Naive B cell (primary cell): Measurements from ENCODE around the gene TMEM161B. TPM values are rescaled to one million over a fixed set of nuclear protein-coding genes. Genes with fewer than 3 reads are reported as not detected.
A peak's percentile ranks its signal among the peaks of the same experiment; 100 is the strongest.

Source experiments
- ATAC-seq, 2 donors: fragments of 150-1000 bp; cut with Tn5 transposase; 2 replicates each; pipeline ENCODE4 v1.10.0; 2021; ENCODE audit warnings: low read depth in 2 of 2, mild to moderate bottlenecking in 2 of 2, moderate library complexity in 2 of 2
- DNase-seq: peaks from one replicate; pipeline ENCODE4 v3.0.0; 2022
- H3K27ac Mint-ChIP-seq, 6 donors: one replicate each; pipeline ENCODE4 v1.8.0; 2020 to 2022; ENCODE audit warnings: mild to moderate bottlenecking in 6 of 6, mixed read lengths in 6 of 6, moderate library complexity in 5 of 6, inconsistent platforms in 2 of 6
- H3K27me3 Mint-ChIP-seq, 3 donors: one replicate each; pipeline ENCODE4 v1.8.0; 2021 to 2022; ENCODE audit warnings: mixed read lengths in 3 of 3, mild to moderate bottlenecking in 1 of 3
- H3K36me3 Mint-ChIP-seq, 2 donors: one replicate each; pipeline ENCODE4 v1.8.0; 2020 to 2022; ENCODE audit warnings: mixed read lengths in 2 of 2, inconsistent platforms in 1 of 2, mild to moderate bottlenecking in 1 of 2
- H3K4me1 Mint-ChIP-seq, 3 donors: one replicate each; pipeline ENCODE4 v1.8.0; 2020 to 2022; ENCODE audit warnings: mixed read lengths in 3 of 3, inconsistent platforms in 1 of 3, mild to moderate bottlenecking in 1 of 3, moderate library complexity in 1 of 3
- H3K4me3 Mint-ChIP-seq, 8 donors: one replicate each; pipeline ENCODE4 v1.8.0; 2020 to 2022; ENCODE audit warnings: mild to moderate bottlenecking in 8 of 8, mixed read lengths in 8 of 8, moderate library complexity in 8 of 8, inconsistent platforms in 2 of 8
- H3K9me3 Mint-ChIP-seq, 7 donors: one replicate each; pipeline ENCODE4 v1.8.0; 2020 to 2022; ENCODE audit warnings: mixed read lengths in 7 of 7, mild to moderate bottlenecking in 5 of 7, inconsistent platforms in 2 of 7, moderate library complexity in 1 of 7
- polyA plus RNA-seq, 6 donors: library from polyadenylated mRNA; unstranded; fragments of 300-500 nt; fragmentation: Illumina TruSeq; gene quantifications; one replicate each; pipeline ENCODE4 v1.2.3, GENCODE V29; 2021; ENCODE audit warnings: low read depth in 6 of 6

The TMEM161B gene
- 10 to 100 TPM in 5 of 6 donors, 1 to 10 TPM in 1; 9.6 to 18.0 (median 10.8) TPM for polyA plus RNA-seq

GRCh38 chr5:88268385-88269184 is at the start of gene TMEM161B:
TMEM161B (minus strand) TSS chr5:88268845; CDS start chr5:88268723, 122 bp downstream.
- H3K27me3 Mint-ChIP-seq = no peaks in the 10 kb centered on the region
- peak within 1 kb of the TSS; percentile 95 to 99 (median 98) for H3K27ac Mint-ChIP-seq
- H3K4me3 Mint-ChIP-seq = peak within 1 kb of the TSS; percentile 89 to 100 (median 99)
- peak; percentile 96 for ATAC-seq
- peaks cover 0 to 3% (median 0%) of the 10 kb centered on the region in 7 donors for H3K9me3 Mint-ChIP-seq
- DNase-seq = peak; percentile 93
- H3K36me3 Mint-ChIP-seq = peaks cover 8 to 18% of the 10 kb centered on the region in 2 donors
- peaks cover 30 to 51% (median 42%) of the 10 kb centered on the region in 3 donors for H3K4me1 Mint-ChIP-seq

- Mint-ChIP-seq H3K4me1 (no peaks in the 10 kb centered on the region), H3K4me3 (no peak overlapping the region)
- no peak for ATAC-seq
Observed at GRCh38 chr5:88304356-88304755, 35.7 kb upstream of the TMEM161B start.

GRCh38 chr5:88298425-88298824 is 29.8 kb upstream of the TMEM161B start:
- Mint-ChIP-seq H3K4me1 (no peaks in the 10 kb centered on the region), H3K36me3 (no peaks in the 10 kb centered on the region), H3K27ac (no peak overlapping the region), H3K27me3 (peaks cover 0 to 9% (median 4%) of the 10 kb centered on the region in 3 donors), H3K4me3 (no peak overlapping the region), H3K9me3 (peaks cover 0 to 7% (median 2%) of the 10 kb centered on the region in 7 donors)
- ATAC-seq (no peak), DNase-seq (no peak)

More at GRCh38 chr5:88304356-88304755, 35.7 kb upstream of the TMEM161B start:
- Mint-ChIP-seq H3K36me3 (peaks cover 0 to 22% of the 10 kb centered on the region in 2 donors), H3K9me3 (peaks cover 6 to 36% (median 25%) of the 10 kb centered on the region in 7 donors), H3K27me3 (peaks cover 4 to 5% (median 4%) of the 10 kb centered on the region in 3 donors), H3K27ac (no peak overlapping the region)
- DNase-seq = no peak

GRCh38 chr5:88290801-88291200 is 22.2 kb upstream of the TMEM161B start:
- no peak overlapping the region for H3K4me3 Mint-ChIP-seq
- H3K27me3 Mint-ChIP-seq = no peaks in the 10 kb centered on the region
- DNase-seq (no peak), ATAC-seq (no peak)
- peaks cover 0 to 7% (median 0%) of the 10 kb centered on the region in 7 donors for H3K9me3 Mint-ChIP-seq
- H3K27ac Mint-ChIP-seq = no peak overlapping the region
- peaks cover 7 to 18% of the 10 kb centered on the region in 2 donors for H3K36me3 Mint-ChIP-seq
- H3K4me1 Mint-ChIP-seq = peaks cover 0 to 6% (median 4%) of the 10 kb centered on the region in 3 donors

- ATAC-seq (no peak), DNase-seq (no peak)
- Mint-ChIP-seq H3K4me3 (peak overlapping the region in 1 of 8 donors; percentile 15), H3K36me3 (peaks cover 7 to 18% of the 10 kb centered on the region in 2 donors), H3K27me3 (no peaks in the 10 kb centered on the region), H3K4me1 (peaks cover 0 to 6% (median 4%) of the 10 kb centered on the region in 3 donors), H3K9me3 (peaks cover 0 to 2% (median 0%) of the 10 kb centered on the region in 7 donors), H3K27ac (no peak overlapping the region)
Observed at GRCh38 chr5:88288528-88289197, 20.0 kb upstream of the TMEM161B start.

- H3K4me1 Mint-ChIP-seq = peaks cover 0 to 6% (median 4%) of the 10 kb centered on the region in 3 donors
- H3K4me3 Mint-ChIP-seq = no peak overlapping the region
- DNase-seq (no peak), ATAC-seq (no peak)
- H3K9me3 Mint-ChIP-seq = no peaks in the 10 kb centered on the region
- no peaks in the 10 kb centered on the region for H3K27me3 Mint-ChIP-seq
- H3K27ac Mint-ChIP-seq = no peak overlapping the region
- H3K36me3 Mint-ChIP-seq = peaks cover 7 to 18% of the 10 kb centered on the region in 2 donors
Observed at GRCh38 chr5:88287846-88288527, 19.3 kb upstream of the TMEM161B start.

- H3K9me3 Mint-ChIP-seq = no peaks in the 10 kb centered on the region
- no peak for DNase-seq
- no peaks in the 10 kb centered on the region for H3K27me3 Mint-ChIP-seq
- H3K27ac Mint-ChIP-seq = peak overlapping the region in 2 of 6 donors; percentile 9 to 16
- peaks cover 7 to 17% of the 10 kb centered on the region in 2 donors for H3K36me3 Mint-ChIP-seq
- no peak overlapping the region for H3K4me3 Mint-ChIP-seq
- no peak for ATAC-seq
- H3K4me1 Mint-ChIP-seq = peaks cover 0 to 6% (median 4%) of the 10 kb centered on the region in 3 donors
Observed at GRCh38 chr5:88287302-88287701, 18.7 kb upstream of the TMEM161B start.

GRCh38 chr5:88283690-88284089 is 15.0 kb upstream of the TMEM161B start:
- no peaks in the 10 kb centered on the region for H3K9me3 Mint-ChIP-seq
- no peak overlapping the region for H3K4me3 Mint-ChIP-seq
- no peak overlapping the region for H3K27ac Mint-ChIP-seq
- ATAC-seq = no peak
- no peak for DNase-seq
- H3K36me3 Mint-ChIP-seq = peaks cover 0 to 10% of the 10 kb centered on the region in 2 donors
- no peaks in the 10 kb centered on the region for H3K27me3 Mint-ChIP-seq
- H3K4me1 Mint-ChIP-seq = peaks cover 0 to 6% (median 4%) of the 10 kb centered on the region in 3 donors

GRCh38 chr5:88281322-88281721 is 12.7 kb upstream of the TMEM161B start:
- DNase-seq (no peak), ATAC-seq (no peak)
- no peak overlapping the region for H3K27ac Mint-ChIP-seq
- H3K36me3 Mint-ChIP-seq = peaks cover 0 to 4% of the 10 kb centered on the region in 2 donors
- H3K27me3 Mint-ChIP-seq = no peaks in the 10 kb centered on the region
- H3K9me3 Mint-ChIP-seq = no peaks in the 10 kb centered on the region
- no peak overlapping the region for H3K4me3 Mint-ChIP-seq
- no peaks in the 10 kb centered on the region for H3K4me1 Mint-ChIP-seq

GRCh38 chr5:88279584-88279983 is 10.9 kb upstream of the TMEM161B start:
- no peak overlapping the region for H3K4me3 Mint-ChIP-seq
- no peaks in the 10 kb centered on the region for H3K27me3 Mint-ChIP-seq
- H3K27ac Mint-ChIP-seq = no peak overlapping the region
- DNase-seq = no peak
- no peaks in the 10 kb centered on the region for H3K9me3 Mint-ChIP-seq
- peaks cover 0 to 9% of the 10 kb centered on the region in 2 donors for H3K36me3 Mint-ChIP-seq
- peaks cover 0 to 4% (median 3%) of the 10 kb centered on the region in 3 donors for H3K4me1 Mint-ChIP-seq
- no peak for ATAC-seq

GRCh38 chr5:88276378-88276777 is 7.7 kb upstream of the TMEM161B start:
- Mint-ChIP-seq H3K9me3 (no peaks in the 10 kb centered on the region), H3K36me3 (peaks cover 0 to 9% of the 10 kb centered on the region in 2 donors), H3K27me3 (no peaks in the 10 kb centered on the region), H3K4me1 (peaks cover 4 to 10% (median 7%) of the 10 kb centered on the region in 3 donors), H3K4me3 (no peak overlapping the region), H3K27ac (no peak overlapping the region)
- no peak for DNase-seq
- no peak for ATAC-seq

- DNase-seq (no peak), ATAC-seq (no peak)
- no peak overlapping the region for H3K27ac Mint-ChIP-seq
- H3K4me1 Mint-ChIP-seq = peaks cover 6 to 14% (median 12%) of the 10 kb centered on the region in 3 donors
- H3K4me3 Mint-ChIP-seq = no peak overlapping the region
- H3K36me3 Mint-ChIP-seq = peaks cover under 1 to 9% of the 10 kb centered on the region in 2 donors
- H3K9me3 Mint-ChIP-seq = no peaks in the 10 kb centered on the region
- H3K27me3 Mint-ChIP-seq = no peaks in the 10 kb centered on the region
Observed at GRCh38 chr5:88275581-88275980, 6.9 kb upstream of the TMEM161B start.

GRCh38 chr5:88269222-88269771 is 652 bp upstream of the TMEM161B start:
- Mint-ChIP-seq H3K9me3 (peaks cover 0 to 3% (median 0%) of the 10 kb centered on the region in 7 donors), H3K4me1 (peaks cover 30 to 51% (median 42%) of the 10 kb centered on the region in 3 donors), H3K36me3 (peaks cover 8 to 11% of the 10 kb centered on the region in 2 donors), H3K27me3 (no peaks in the 10 kb centered on the region), H3K27ac (peak overlapping the region; percentile 91 to 99 (median 98)), H3K4me3 (peak overlapping the region; percentile 89 to 100 (median 99))
- peak; percentile 2 to 3 for ATAC-seq
- no peak for DNase-seq
